Duodenal mucosa (tissue), 2 donors: ENCODE measurements around the gene RNLS.

Experiments used
- H3K27ac ChIP-seq: one replicate; pipeline ENCODE4 v1.7.0; 2013; ENCODE audit warnings: low read depth, low read length
- H3K27me3 ChIP-seq, 2 donors: one replicate each; pipeline ENCODE4 v1.7.0; 2013; ENCODE audit warnings: low read length in 2 of 2, control low read depth in 1 of 2; ENCODE audit not compliant: insufficient read depth in 2 of 2, control insufficient read depth in 1 of 2
- H3K36me3 ChIP-seq, 2 donors: one replicate each; pipeline ENCODE4 v1.7.0; 2013; ENCODE audit warnings: low read length in 2 of 2, control low read depth in 1 of 2; ENCODE audit not compliant: insufficient read depth in 2 of 2, control insufficient read depth in 1 of 2
- H3K4me1 ChIP-seq, 2 donors: one replicate each; pipeline ENCODE4 v1.7.0; 2013; ENCODE audit warnings: low read length in 2 of 2, control low read depth in 1 of 2; ENCODE audit not compliant: insufficient read depth in 2 of 2, control insufficient read depth in 1 of 2
- H3K4me3 ChIP-seq, 2 donors: one replicate each; pipeline ENCODE4 v1.7.0; 2013; ENCODE audit warnings: low read length in 2 of 2, low read depth in 1 of 2
- H3K9ac ChIP-seq, 2 donors: one replicate each; pipeline ENCODE4 v1.7.0; 2013; ENCODE audit warnings: low read length in 2 of 2, low read depth in 1 of 2
- H3K9me3 ChIP-seq, 2 donors: one replicate each; pipeline ENCODE4 v1.7.0; 2013; ENCODE audit warnings: low read length in 2 of 2, control low read depth in 1 of 2; ENCODE audit not compliant: control insufficient read depth in 1 of 2

The RNLS gene

GRCh38 chr10:88594482-88594881, 11.4 kb upstream of the RNLS start:
- Histone ChIP-seq H3K36me3 (no peaks in the 10 kb centered on the region), H3K4me3 (no peak overlapping the region), H3K9me3 (no peaks in the 10 kb centered on the region), H3K27me3 (no peaks in the 10 kb centered on the region), H3K4me1 (peaks cover 0 to 5% of the 10 kb centered on the region in 2 donors), H3K9ac (no peak overlapping the region), H3K27ac (no peak overlapping the region)

- no peaks in the 10 kb centered on the region for H3K9me3 ChIP-seq
- no peaks in the 10 kb centered on the region for H3K27me3 ChIP-seq
- no peak overlapping the region for H3K4me3 ChIP-seq
- no peaks in the 10 kb centered on the region for H3K36me3 ChIP-seq
- no peak overlapping the region for H3K9ac ChIP-seq
- H3K4me1 ChIP-seq: no peaks in the 10 kb centered on the region
- H3K27ac ChIP-seq: no peak overlapping the region
Measured at GRCh38 chr10:88592906-88593305, 9.8 kb upstream of the RNLS start.

- no peaks in the 10 kb centered on the region for H3K36me3 ChIP-seq
- H3K4me1 ChIP-seq: no peaks in the 10 kb centered on the region
- no peak overlapping the region for H3K4me3 ChIP-seq
- H3K9me3 ChIP-seq: no peaks in the 10 kb centered on the region
- no peaks in the 10 kb centered on the region for H3K27me3 ChIP-seq
- no peak overlapping the region for H3K27ac ChIP-seq
- no peak overlapping the region for H3K9ac ChIP-seq
Measured at GRCh38 chr10:88592381-88592780, 9.3 kb upstream of the RNLS start.

DNA sequence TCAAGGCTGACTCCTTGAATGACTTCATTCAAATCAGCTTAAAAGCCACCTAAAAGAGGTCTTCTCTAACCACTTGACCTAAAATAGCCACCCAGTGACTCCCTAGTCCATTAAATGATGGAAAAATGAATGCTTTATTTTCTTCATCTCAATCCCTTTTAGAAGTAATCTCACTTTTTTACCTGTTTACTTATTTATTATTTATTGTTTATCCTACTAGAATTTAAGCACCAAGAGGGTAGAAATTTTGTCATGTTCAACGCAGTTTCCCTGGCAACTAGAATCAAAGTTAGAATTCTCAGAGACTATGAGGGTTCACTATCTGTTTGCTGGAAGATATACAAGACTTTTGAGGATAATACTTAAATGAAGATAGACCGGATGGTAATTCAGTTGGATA, 3.3 kb upstream of the RNLS start, which contains the start of gene LIPJ:
Gene LIPJ (plus strand): TSS at position 301 of the 400 bp plus-strand sequence. CDS start 3,926 bp downstream, outside the sequence.
- Histone ChIP-seq H3K4me3 (no peak within 1 kb of the TSS), H3K9me3 (no peaks in the 10 kb centered on the region), H3K27ac (no peak within 1 kb of the TSS), H3K36me3 (no peaks in the 10 kb centered on the region), H3K27me3 (no peaks in the 10 kb centered on the region), H3K9ac (no peak within 1 kb of the TSS), H3K4me1 (peaks cover 6 to 8% of the 10 kb centered on the region in 2 donors)

DNA sequence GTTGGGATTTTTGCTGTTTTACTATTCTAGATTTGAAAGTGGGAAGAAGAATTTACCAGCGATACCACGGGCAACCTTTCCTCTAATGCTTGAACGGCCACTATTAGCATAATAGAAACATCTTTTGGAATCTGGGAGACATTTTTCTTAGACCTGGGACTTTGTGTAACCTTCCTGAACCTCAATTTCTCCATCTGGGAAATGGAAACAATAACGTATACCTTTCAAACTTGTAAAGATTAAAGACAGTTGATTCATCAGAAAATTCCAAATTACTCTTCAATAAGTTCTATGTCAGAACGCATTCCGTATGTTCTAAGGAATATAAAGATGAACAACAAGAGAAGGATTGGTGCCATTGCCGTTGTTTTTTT, 453 bp upstream of the RNLS start:
- Histone ChIP-seq H3K9me3 (no peaks in the 10 kb centered on the region), H3K4me1 (peaks cover 6 to 8% of the 10 kb centered on the region in 2 donors), H3K9ac (peak overlapping the region; percentile 94 to 95), H3K27me3 (no peaks in the 10 kb centered on the region), H3K36me3 (no peaks in the 10 kb centered on the region), H3K4me3 (peak overlapping the region; percentile 94), H3K27ac (peak overlapping the region; percentile 86)

DNA sequence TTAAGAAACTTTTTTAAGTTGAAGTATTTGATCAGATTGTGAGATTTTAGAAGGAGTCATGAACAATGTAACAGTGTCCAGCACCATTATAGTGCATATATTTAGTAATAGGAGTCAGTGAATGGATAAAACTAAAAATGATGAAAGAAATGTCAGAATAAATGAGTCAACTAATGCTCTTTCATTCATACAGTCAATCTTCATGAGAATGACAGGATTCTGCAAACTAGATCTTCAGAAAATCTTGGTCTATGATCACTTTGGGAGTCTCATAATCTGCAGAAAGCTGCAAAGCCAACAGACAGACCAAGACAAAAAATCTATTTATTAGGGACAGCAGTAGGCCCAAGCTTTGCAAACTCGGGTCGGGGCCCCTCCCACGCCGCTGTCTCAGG, 710 bp downstream of the RNLS start:
- Histone ChIP-seq H3K4me1 (peaks cover 6 to 8% of the 10 kb centered on the region in 2 donors), H3K36me3 (no peaks in the 10 kb centered on the region), H3K9ac (peak overlapping the region in 1 of 2 donors; percentile 94), H3K27me3 (no peaks in the 10 kb centered on the region), H3K27ac (peak overlapping the region; percentile 86), H3K9me3 (no peaks in the 10 kb centered on the region), H3K4me3 (peak overlapping the region; percentile 94)

DNA sequence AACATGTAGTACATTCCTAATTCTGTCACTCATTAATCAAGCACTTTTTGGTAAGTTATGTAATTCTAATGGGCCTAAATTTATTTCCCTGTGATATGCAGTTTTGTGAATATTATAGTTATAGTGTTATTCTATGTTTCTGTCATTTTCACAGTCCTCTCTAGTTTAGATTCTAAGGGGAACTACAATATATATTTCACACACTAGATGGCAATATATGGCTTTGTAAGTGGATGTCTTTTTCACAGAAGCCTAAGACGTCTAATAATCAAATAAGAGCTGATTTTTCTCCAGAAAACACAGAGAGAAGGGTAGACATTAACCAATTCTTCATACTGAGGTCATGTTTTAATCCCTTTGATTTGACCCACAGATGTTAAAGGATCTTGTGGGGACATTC, 18.0 kb downstream of the RNLS start:
- Histone ChIP-seq H3K4me1 (no peaks in the 10 kb centered on the region), H3K27ac (no peak overlapping the region), H3K9me3 (no peaks in the 10 kb centered on the region), H3K4me3 (no peak overlapping the region), H3K27me3 (no peaks in the 10 kb centered on the region), H3K9ac (no peak overlapping the region), H3K36me3 (no peaks in the 10 kb centered on the region)

DNA sequence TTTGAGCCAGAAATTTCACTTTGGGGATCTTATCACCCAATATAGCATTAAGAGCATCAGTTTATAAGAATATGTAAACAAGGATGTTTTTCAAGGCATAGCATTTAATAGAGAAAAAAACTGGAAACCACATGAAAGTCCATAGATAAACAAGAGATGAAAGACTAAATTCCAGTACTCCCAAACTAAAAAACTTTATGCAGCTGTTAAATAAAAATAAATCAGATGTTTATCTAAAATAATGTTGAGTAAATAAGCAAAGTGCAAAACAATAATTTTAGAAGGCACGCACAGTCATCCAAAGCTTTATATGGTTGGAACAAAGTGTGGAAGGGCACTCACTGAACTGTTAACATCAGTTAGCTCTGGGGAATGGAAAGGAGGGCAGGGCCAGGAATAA, 21.0 kb downstream of the RNLS start:
- Histone ChIP-seq H3K27me3 (no peaks in the 10 kb centered on the region), H3K27ac (no peak overlapping the region), H3K4me3 (no peak overlapping the region), H3K9ac (no peak overlapping the region), H3K9me3 (no peaks in the 10 kb centered on the region), H3K36me3 (no peaks in the 10 kb centered on the region), H3K4me1 (no peaks in the 10 kb centered on the region)

DNA sequence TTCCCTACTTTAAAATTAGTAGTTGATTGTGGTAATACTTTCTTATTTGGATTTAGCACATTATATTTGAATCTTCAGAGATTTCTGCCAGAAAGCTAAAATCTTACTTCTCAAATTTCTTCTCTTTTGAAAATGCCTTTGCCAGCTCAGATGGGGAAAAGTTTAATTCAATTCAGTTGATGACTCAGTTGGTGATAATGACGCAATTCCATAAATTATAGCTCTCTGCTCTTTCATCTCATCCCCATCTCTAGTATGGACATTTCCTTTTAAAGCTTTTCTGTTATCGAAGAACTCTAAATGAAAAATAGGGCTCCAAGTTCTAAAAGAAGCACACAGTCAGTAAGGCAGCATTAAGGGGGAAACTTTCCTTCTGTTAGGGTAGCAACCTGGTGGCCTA, 25.5 kb downstream of the RNLS start:
- no peaks in the 10 kb centered on the region for H3K27me3 ChIP-seq
- H3K4me1 ChIP-seq: no peaks in the 10 kb centered on the region
- H3K27ac ChIP-seq: no peak overlapping the region
- H3K4me3 ChIP-seq: no peak overlapping the region
- no peaks in the 10 kb centered on the region for H3K36me3 ChIP-seq
- no peaks in the 10 kb centered on the region for H3K9me3 ChIP-seq
- H3K9ac ChIP-seq: no peak overlapping the region

- Histone ChIP-seq H3K4me1 (no peaks in the 10 kb centered on the region), H3K27ac (no peak overlapping the region), H3K36me3 (no peaks in the 10 kb centered on the region), H3K4me3 (no peak overlapping the region), H3K27me3 (no peaks in the 10 kb centered on the region), H3K9ac (no peak overlapping the region), H3K9me3 (no peaks in the 10 kb centered on the region)
Measured at GRCh38 chr10:88557256-88557655, 25.9 kb downstream of the RNLS start.
